Measurements from ENCODE around the gene CLDN11.

The CLDN11 gene

DNA sequence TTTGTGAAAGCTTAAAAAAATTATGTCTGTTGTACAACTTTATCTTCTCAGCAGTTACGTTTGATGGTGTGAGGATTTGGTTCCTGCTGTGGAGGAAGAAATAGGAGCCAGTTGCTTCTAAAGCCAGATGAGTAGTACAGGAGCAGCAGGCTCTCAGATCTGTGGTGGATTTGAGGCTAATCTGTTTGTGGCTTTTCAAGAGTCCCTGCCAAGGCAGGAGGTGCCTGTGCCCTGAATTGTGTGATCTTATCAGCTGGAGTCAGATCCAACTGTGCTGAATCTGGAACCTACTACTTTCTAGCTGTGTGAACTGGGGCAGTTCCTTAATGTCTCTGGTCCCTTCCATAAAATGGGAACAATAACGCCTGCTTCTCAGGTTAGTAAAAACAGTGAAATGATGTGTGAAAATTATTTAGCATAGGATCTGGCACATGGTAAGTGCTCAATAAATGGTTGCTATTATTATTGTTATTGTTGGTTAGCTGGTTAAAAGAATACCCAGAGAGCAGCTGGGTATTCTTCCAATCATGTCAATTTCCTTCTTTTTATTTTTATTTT is 7.7 kb downstream of the CLDN11 start:
- no peak for DNase-seq (ENCODE audit: low read depth)

GRCh38 chr3:170428095-170428494 is 9.4 kb downstream of the CLDN11 start:
- DNase-seq (ENCODE audit: low read depth) = no peak

GRCh38 chr3:170429050-170429449 is 10.4 kb downstream of the CLDN11 start:
- DNase-seq (ENCODE audit: low read depth) = no peak

DNA sequence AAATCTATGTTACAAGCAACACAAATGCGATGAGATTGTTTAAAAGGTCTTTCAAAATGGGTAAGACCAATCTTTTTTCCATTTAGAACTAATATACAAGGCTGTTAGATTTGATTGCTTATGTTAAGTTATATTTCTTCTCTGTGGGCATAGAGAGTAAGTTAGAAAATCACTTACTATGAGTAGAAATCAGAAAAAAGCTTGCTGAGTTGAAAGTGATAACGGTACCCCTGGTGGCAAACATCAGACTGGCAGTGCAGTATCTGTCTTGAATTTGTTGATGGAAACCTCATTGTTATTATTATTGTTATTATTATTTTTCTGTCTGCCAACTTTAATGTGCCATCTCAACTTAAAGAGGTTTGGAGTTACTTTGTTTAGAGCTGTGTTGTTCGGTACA is 12.4 kb downstream of the CLDN11 start:
- no peak for DNase-seq (ENCODE audit: low read depth)

DNA sequence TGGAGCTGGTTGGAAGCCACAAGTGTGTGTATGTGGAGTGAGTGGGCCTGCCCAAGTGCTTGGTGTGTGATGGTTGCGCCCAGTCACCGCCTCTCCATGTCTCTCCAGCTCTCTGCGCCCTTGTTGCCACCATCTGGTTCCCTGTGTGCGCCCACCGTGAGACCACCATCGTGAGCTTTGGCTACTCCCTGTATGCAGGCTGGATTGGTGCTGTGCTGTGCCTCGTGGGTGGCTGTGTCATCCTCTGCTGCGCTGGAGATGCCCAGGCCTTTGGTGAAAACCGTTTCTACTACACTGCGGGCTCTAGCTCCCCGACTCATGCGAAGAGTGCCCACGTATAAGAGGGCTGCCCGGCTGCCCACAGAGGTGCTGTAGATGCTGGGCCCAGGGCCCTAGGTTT is 13.7 kb downstream of the CLDN11 start:
- no peak for DNase-seq (ENCODE audit: low read depth)

GRCh38 chr3:170436697-170437096 is 18.0 kb downstream of the CLDN11 start:
- no peak for DNase-seq (ENCODE audit: low read depth)

DNA sequence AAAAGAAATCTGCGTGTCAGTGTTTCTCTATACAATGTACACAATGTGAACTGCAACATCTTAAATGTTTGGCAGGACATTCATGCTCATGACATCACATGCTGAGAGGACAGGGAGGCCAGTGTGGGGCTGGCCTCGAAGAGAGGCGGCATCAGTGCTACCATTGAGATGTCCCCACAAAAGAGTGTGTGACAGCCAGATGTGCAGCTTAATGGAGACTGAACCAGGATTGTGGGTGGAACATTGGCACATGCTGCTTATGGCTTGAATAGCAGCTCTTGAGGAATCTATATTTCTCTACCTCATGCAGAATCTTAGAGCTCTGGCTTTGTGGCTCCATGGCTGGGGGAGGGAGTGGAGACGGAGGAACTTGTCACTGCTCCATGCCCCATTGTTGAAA is 18.5 kb downstream of the CLDN11 start:
- no peak for DNase-seq (ENCODE audit: low read depth)

- no peak for DNase-seq (ENCODE audit: low read depth)
Observed at GRCh38 chr3:170437696-170438407, 19.2 kb downstream of the CLDN11 start.

GRCh38 chr3:170438836-170439235 is 20.2 kb downstream of the CLDN11 start:
- DNase-seq (ENCODE audit: low read depth) = no peak

DNA sequence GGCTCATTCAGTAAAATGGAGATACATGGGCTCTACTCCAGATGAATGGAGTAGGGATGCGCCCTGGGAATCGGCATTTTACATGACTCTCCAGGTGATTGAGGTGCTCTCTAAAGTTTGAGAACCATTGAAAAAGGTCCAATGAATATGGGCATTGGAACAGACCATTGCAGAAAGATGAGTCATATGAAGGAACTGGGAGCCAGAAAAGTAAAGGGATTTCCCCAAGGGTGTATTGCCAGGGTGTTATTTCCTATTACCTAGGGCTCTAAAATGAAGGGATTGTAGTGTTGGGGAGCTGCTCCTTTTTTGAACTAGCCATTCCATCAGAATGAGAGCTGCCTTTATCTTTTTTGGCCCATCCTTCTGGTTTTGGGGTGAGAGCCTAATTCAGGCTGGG is 21.7 kb downstream of the CLDN11 start:
- DNase-seq (ENCODE audit: low read depth) = no peak

DNA sequence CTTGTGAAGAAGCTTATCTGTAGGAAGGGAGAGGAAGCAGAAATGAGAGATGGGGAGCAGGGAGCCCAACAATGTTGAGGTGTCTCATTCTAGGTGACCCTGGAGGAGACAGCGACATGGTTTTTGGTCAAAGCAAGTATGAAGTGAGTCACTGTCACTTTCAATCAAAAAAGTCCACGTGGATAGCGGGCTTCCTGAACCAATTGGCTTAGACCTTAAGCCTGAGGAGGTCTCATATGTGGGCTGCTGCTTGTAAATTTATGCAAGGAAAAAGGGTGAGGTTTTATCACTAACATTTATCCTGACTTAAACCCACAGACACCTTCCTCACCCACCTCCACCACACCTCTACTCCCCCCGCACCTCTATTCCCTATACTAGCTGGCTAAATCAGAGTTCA is 22.7 kb downstream of the CLDN11 start:
- no peak for DNase-seq (ENCODE audit: low read depth)

GRCh38 chr3:170442947-170443346 is 24.3 kb downstream of the CLDN11 start:
- DNase-seq (ENCODE audit: low read depth) = no peak

DNA sequence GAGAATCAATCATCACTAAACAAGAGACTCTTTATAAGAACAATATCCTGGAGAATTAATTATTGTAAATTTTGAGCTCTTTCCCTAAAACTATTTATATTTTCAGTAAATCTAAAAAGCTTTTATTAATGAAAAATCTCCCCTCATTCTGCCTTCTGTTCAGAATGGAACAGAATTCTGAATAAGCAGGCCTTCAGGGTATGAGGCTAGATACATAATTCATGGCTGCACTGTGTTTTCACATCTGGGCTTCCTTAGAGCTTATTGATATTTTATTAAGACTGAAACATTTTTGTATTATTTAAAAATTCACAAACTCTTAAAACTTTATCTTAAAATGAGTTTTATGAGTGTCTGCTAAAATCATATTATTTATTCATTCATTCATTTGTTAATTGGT is 24.8 kb downstream of the CLDN11 start:
- DNase-seq (ENCODE audit: low read depth) = no peak

DNA sequence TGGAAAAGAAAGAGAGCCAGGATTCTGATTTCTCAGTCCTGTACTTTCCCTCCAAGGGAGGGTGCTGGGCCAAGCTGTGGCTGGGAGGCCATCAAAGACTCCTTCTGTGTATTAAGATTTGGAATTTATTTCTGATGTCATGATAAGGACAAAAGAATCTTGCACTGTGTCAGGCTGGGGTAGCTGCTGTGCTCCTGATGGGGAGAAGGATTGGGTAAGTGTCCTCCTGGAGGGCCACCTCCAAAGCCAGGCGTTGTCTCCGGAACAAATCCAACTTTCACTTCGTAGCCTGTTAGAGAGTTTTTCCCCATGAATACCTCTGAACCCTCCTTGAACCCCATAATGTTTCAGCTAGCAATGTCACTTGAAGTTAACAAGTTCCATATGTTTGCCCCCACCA is 29.9 kb downstream of the CLDN11 start:
- DNase-seq (ENCODE audit: low read depth) = no peak

GRCh38 chr3:170450039-170450438 is 31.4 kb downstream of the CLDN11 start:
- no peak for DNase-seq (ENCODE audit: low read depth)

GRCh38 chr3:170454509-170454908 is 35.8 kb downstream of the CLDN11 start:
- DNase-seq (ENCODE audit: low read depth) = no peak

DNA sequence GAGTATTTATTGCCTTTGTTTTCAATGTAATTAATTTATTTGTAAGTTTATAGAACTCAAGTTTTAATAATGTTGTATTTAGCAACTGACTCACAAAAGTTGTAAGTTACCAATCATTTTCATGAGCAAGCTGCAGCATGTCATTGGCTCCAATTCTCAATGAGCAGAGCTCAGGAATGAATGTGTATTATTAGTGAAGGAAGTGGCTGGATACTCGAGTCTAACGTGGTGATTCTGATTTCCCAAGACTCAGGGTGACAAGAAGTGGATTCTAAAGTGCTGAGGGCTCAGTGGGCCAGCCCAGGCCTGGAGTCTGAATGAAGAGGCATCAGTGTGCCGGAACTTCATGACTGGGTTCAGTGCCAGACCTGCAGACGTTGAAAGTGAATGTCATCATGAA is 39.6 kb downstream of the CLDN11 start:
- no peak for DNase-seq (ENCODE audit: low read depth)

DNA sequence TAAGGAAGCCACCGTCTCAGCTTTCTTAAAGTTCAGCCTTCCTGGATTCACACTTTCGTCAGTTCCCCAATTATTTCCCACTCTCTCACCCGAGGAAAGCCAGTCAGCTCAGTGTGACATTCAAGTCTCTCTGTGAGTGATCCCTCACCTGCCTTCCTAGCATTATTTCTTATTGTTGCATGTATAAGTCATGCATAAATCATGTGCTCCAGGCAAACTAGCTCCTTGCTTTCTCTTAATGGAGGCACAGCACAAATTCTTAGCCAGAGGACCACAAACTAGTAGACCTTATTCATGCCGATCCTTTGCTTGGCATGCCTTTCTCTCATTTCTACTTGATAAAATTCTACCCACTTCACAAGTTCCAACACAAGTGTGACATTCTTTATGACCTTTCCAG is 44.3 kb downstream of the CLDN11 start:
- DNase-seq (ENCODE audit: low read depth) = no peak

DNA sequence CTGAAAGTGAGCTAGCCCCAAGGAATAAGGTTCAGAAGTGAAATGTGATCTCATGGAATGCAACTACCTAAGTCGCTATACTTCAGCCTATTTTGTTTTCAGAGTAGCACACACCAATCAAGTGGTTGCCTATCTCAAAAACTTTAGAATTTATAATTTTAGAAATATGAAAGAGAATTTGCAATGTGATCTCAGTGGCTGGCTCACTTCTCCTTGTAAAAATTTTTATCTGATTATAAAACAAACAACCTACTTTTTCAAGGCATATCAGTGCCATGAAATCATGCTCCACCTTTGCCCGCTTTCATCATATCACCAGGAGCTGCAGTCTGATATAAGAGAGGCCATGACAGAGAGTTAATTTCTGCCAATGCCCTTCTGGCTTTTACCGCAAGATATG is 47.3 kb downstream of the CLDN11 start:
- DNase-seq (ENCODE audit: low read depth) = no peak

DNA sequence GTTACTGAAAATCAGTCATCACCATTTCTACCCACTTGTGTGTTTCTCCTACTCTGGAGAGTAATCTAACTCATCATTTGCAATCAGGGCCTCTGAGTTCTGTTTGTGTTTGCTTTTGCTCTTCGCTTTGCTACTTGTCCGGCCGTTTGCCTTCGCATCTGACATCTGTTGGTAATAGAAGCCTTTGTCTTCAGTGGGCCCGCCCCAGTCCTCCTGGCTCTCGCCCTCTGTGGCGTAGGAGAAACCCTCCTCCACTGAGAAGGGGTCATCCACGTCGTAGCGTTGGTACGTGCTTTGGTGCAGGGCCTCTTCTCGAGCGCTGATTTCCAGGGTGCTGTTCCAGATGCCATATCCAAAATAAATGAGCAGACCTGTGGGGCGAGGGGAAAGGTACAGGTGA is 48.3 kb downstream of the CLDN11 start:
- DNase-seq (ENCODE audit: low read depth) = no peak

GRCh38 chr3:170467571-170468147 is 49.0 kb downstream of the CLDN11 start:
- no peak for DNase-seq (ENCODE audit: low read depth)

GRCh38 chr3:170469151-170470062 is 50.7 kb downstream of the CLDN11 start:
- no peak for DNase-seq (ENCODE audit: low read depth)

All from stimulated activated CD4-positive, alpha-beta T cell treated with anti-CD3 and anti-CD28 coated beads, Interleukin-2, amount 100 ng/mL, for 4 hours (primary cell).